ENCODE results near the gene MAPK7. TPM values are rescaled to one million over a fixed set of nuclear protein-coding genes. Genes with fewer than 3 reads are reported as not detected.

Gene MAPK7
- total RNA-seq, 1 donor from 2014 or later, result 25.1 TPM

DNA sequence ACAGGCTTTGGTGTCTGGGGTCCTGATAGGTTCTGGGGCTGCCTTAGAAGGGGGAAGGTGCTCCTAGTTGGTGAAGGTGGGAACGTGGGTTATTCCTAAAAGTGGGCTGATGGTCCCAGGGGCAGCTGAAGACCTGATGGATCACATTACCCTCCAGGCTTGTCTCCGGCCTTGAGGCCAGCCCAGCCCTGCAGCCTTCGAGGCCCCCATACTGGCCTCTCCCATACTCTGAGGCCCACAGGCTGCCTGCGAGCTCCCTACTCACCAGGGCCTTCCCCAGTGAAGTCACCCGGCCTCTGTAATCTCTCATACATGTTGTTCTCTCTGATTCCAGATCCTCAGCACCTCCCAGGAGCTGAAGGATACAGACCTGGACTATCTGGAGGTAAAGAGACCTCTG lies 35.5 kb downstream of the MAPK7 start:
- no peak for FAIRE-seq
- no peak overlapping the region for H3K27ac Mint-ChIP-seq (ENCODE audit: unreplicated experiment)

DNA sequence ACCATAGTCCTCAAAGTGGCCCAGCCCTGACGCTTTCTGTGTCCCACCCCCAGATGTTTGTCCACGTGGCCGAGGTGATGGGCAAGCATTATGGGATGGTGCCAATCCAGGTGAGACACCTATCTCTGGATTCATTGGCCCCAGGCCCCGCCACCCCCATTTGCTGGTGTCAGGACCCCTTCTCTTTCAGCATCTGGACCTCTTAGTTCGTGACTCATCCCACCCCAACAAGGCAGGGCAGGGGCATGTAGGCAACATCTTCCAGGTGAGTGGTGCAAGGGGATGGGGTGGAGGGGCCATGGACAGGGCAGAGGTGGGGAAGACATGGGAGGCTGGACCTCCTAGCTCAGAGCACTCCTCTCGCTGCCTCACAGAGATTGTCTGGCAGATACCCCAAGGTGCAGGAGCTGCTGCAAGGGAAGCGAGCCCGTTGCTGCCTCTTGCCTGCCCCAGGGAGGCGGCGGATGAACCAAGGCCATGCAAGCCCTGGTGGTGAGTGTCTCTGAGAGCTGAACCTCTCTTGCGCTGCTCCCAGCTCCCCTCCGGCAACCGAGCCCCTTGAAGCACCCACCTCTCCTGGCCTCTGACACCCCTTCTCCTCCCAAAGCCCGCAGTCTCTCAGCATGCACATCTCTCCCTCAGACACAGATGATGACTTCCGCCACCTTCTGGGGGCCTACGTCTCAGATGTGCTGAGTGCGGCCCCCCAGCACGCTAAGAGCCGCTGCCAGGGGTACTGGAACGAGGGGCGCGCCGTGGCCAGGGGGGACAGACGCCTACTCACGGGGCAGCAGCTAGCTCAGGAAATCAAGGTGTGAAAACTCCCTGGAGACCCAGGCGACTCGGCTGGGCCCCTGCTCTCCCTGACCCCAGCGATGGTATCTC lies 36.3 kb downstream of the MAPK7 start:
- H3K27ac ChIP-seq (ENCODE audit: low read depth, low read length), result no peak overlapping the region
- Mint-ChIP-seq H3K27me3 (ENCODE audit: low read depth, unreplicated experiment) (peaks cover 25% of the 10 kb centered on the region), H3K36me3 (ENCODE audit: low read depth, unreplicated experiment) (no peaks in the 10 kb centered on the region), H3K4me1 (ENCODE audit: low read depth, unreplicated experiment) (peaks cover 15% of the 10 kb centered on the region), H3K27ac (ENCODE audit: unreplicated experiment) (no peak overlapping the region), H3K9me3 (ENCODE audit: unreplicated experiment) (no peaks in the 10 kb centered on the region), H3K4me3 (ENCODE audit: unreplicated experiment) (no peak overlapping the region)
- H3K36me3 ChIP-seq (ENCODE audit: insufficient read depth, low read length), result no peaks in the 10 kb centered on the region
- H3K9me3 ChIP-seq (ENCODE audit: insufficient read depth, low read depth, low read length), result no peaks in the 10 kb centered on the region
- H3K9ac ChIP-seq (ENCODE audit: low read length), result no peak overlapping the region
- FAIRE-seq (no peak), DNase-seq (ENCODE audit: low read depth) (no peak)
- H3K4me1 ChIP-seq (ENCODE audit: insufficient read depth, low read length), result peaks cover 28% of the 10 kb centered on the region
- no peaks in the 10 kb centered on the region for H3K27me3 ChIP-seq (ENCODE audit: insufficient read depth, low read length)
- no peak overlapping the region for H3K4me3 ChIP-seq (ENCODE audit: insufficient read depth, low read depth, low read length)
- no peaks in the 10 kb centered on the region for H3K79me2 ChIP-seq (ENCODE audit: insufficient read depth, low read length)
- H4K20me1 ChIP-seq (ENCODE audit: insufficient read depth, low read length), result no peaks in the 10 kb centered on the region
- TF ChIP-seq, protein P1, sequence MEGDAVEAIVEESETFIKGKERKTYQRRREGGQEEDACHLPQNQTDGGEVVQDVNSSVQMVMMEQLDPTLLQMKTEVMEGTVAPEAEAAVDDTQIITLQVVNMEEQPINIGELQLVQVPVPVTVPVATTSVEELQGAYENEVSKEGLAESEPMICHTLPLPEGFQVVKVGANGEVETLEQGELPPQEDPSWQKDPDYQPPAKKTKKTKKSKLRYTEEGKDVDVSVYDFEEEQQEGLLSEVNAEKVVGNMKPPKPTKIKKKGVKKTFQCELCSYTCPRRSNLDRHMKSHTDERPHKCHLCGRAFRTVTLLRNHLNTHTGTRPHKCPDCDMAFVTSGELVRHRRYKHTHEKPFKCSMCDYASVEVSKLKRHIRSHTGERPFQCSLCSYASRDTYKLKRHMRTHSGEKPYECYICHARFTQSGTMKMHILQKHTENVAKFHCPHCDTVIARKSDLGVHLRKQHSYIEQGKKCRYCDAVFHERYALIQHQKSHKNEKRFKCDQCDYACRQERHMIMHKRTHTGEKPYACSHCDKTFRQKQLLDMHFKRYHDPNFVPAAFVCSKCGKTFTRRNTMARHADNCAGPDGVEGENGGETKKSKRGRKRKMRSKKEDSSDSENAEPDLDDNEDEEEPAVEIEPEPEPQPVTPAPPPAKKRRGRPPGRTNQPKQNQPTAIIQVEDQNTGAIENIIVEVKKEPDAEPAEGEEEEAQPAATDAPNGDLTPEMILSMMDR (IDR thresholded peaks at IDR 0.05; ENCODE audit: insufficient read depth, low read depth, low read length), result no peak
- no peak for TF ChIP-seq EZH2 (IDR thresholded peaks at IDR 0.05; ENCODE audit: insufficient read depth, low read length)
- no peak overlapping the region for H3K4me2 ChIP-seq (ENCODE audit: low read length)
- H2AFZ ChIP-seq (ENCODE audit: low read depth, low read length), result no peak overlapping the region

More for the DNA sequence above, 35.5 kb downstream of the MAPK7 start:
- Mint-ChIP-seq H3K36me3 (ENCODE audit: low read depth, unreplicated experiment) (no peaks in the 10 kb centered on the region), H3K4me1 (ENCODE audit: low read depth, unreplicated experiment) (peaks cover 19% of the 10 kb centered on the region), H3K4me3 (ENCODE audit: unreplicated experiment) (no peak overlapping the region), H3K27me3 (ENCODE audit: low read depth, unreplicated experiment) (peaks cover 25% of the 10 kb centered on the region), H3K9me3 (ENCODE audit: unreplicated experiment) (no peaks in the 10 kb centered on the region)
- Histone ChIP-seq H3K9me3 (ENCODE audit: insufficient read depth, low read depth, low read length) (no peaks in the 10 kb centered on the region), H4K20me1 (ENCODE audit: insufficient read depth, low read length) (no peaks in the 10 kb centered on the region), H3K27ac (ENCODE audit: low read depth, low read length) (no peak overlapping the region), H3K36me3 (ENCODE audit: insufficient read depth, low read length) (no peaks in the 10 kb centered on the region), H2AFZ (ENCODE audit: low read depth, low read length) (no peak overlapping the region), H3K79me2 (ENCODE audit: insufficient read depth, low read length) (no peaks in the 10 kb centered on the region), H3K4me1 (ENCODE audit: insufficient read depth, low read length) (peaks cover 33% of the 10 kb centered on the region), H3K4me2 (ENCODE audit: low read length) (no peak overlapping the region), H3K9ac (ENCODE audit: low read length) (no peak overlapping the region), H3K27me3 (ENCODE audit: insufficient read depth, low read length) (no peaks in the 10 kb centered on the region), H3K4me3 (ENCODE audit: insufficient read depth, low read depth, low read length) (no peak overlapping the region)
- TF ChIP-seq, protein P1 (IDR thresholded peaks at IDR 0.05; ENCODE audit: insufficient read depth, low read depth, low read length), result no peak
- TF ChIP-seq EZH2 (IDR thresholded peaks at IDR 0.05; ENCODE audit: insufficient read depth, low read length), result no peak
- DNase-seq (ENCODE audit: low read depth), result no peak

DNA sequence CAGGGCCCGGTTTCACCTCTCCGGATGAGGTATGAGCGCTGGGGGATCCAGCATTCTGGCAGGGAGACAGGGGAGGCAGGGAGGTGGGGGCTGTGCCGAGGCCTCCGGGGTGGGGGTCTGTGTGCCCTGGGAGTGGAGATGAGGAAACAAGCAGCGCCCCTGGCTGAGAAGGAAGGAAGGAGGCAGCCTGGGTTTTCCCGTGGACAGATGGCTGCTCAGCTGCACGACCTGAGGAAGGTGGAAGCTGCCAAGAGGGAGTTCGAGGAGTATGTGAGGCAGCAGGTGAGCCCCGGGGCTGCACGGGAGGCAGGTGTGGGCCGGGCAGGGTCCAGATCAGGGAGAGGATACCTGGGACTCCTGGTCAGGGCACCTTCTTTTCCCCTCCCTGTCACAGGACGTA lies 37.0 kb downstream of the MAPK7 start:
- Histone ChIP-seq H4K20me1 (ENCODE audit: insufficient read depth, low read length) (no peaks in the 10 kb centered on the region), H3K4me1 (ENCODE audit: insufficient read depth, low read length) (peaks cover 21% of the 10 kb centered on the region), H3K4me2 (ENCODE audit: low read length) (no peak overlapping the region), H3K9ac (ENCODE audit: low read length) (no peak overlapping the region), H3K9me3 (ENCODE audit: insufficient read depth, low read depth, low read length) (no peaks in the 10 kb centered on the region), H2AFZ (ENCODE audit: low read depth, low read length) (no peak overlapping the region), H3K4me3 (ENCODE audit: insufficient read depth, low read depth, low read length) (no peak overlapping the region), H3K27me3 (ENCODE audit: insufficient read depth, low read length) (no peaks in the 10 kb centered on the region), H3K36me3 (ENCODE audit: insufficient read depth, low read length) (no peaks in the 10 kb centered on the region), H3K27ac (ENCODE audit: low read depth, low read length) (no peak overlapping the region), H3K79me2 (ENCODE audit: insufficient read depth, low read length) (no peaks in the 10 kb centered on the region)
- TF ChIP-seq, protein P1 (IDR thresholded peaks at IDR 0.05; ENCODE audit: insufficient read depth, low read depth, low read length), result no peak
- TF ChIP-seq EZH2 (IDR thresholded peaks at IDR 0.05; ENCODE audit: insufficient read depth, low read length), result no peak
- Mint-ChIP-seq H3K27me3 (ENCODE audit: low read depth, unreplicated experiment) (peaks cover 21% of the 10 kb centered on the region), H3K4me1 (ENCODE audit: low read depth, unreplicated experiment) (peaks cover 11% of the 10 kb centered on the region), H3K4me3 (ENCODE audit: unreplicated experiment) (no peak overlapping the region), H3K9me3 (ENCODE audit: unreplicated experiment) (no peaks in the 10 kb centered on the region), H3K27ac (ENCODE audit: unreplicated experiment) (no peak overlapping the region), H3K36me3 (ENCODE audit: low read depth, unreplicated experiment) (no peaks in the 10 kb centered on the region)
- no peak for FAIRE-seq
- no peak for DNase-seq (ENCODE audit: low read depth)
